Esophagus muscularis mucosa (tissue), 4 donors: ENCODE data around the gene EDC4. TPM values are rescaled to one million over a fixed set of nuclear protein-coding genes. Genes with fewer than 3 reads are reported as not detected.
A peak's percentile ranks its signal among the peaks of the same experiment; 100 is the strongest.

ENCODE experiments used
- DNase-seq: peaks from one replicate; pipeline ENCODE4 v3.0.0-alpha.2; 2017; ENCODE audit errors: extremely low spot score
- H3K27ac ChIP-seq, 4 donors: fragments of 200-600 bp; sonication (generic); replicated peaks in 1 of 4; 1 replicate in 3 of 4; 2 replicates in 1 of 4; pipeline ENCODE4 v1.5.1; 2016 to 2019; ENCODE audit warnings: mild to moderate bottlenecking in 1 of 4
- H3K27me3 ChIP-seq, 4 donors: fragments of 200-600 bp; sonication (generic); one replicate each; pipeline versions ENCODE4 v1.5.1 to v1.6.0; 2016 to 2019
- H3K36me3 ChIP-seq, 4 donors: fragments of 200-600 bp; sonication (generic); one replicate each; pipeline ENCODE4 v1.5.1; 2016 to 2019
- H3K4me1 ChIP-seq, 4 donors: fragments of 200-600 bp; sonication (generic); one replicate each; pipeline ENCODE4 v1.5.1; 2016 to 2019
- H3K4me3 ChIP-seq, 4 donors: fragments of 200-600 bp; sonication (generic); 1 replicate in 2 of 4; 2 replicates in 2 of 4; pipeline ENCODE4 v1.5.1; 2016 to 2019; ENCODE audit warnings: mild to moderate bottlenecking in 4 of 4, moderate library complexity in 1 of 4
- H3K9me3 ChIP-seq, 4 donors: fragments of 200-600 bp; sonication (generic); 1 replicate in 3 of 4; 2 replicates in 1 of 4; pipeline ENCODE4 v1.5.1; 2016 to 2019
- CTCF ChIP-seq, 3 experiments: fragments of 200-600 bp in 2 of 3; fragments of 450-650 bp in 1 of 3; sonication (generic) in 2 of 3; IDR thresholded peaks; one replicate each; pipeline ENCODE4 v1.5.1; 2017 to 2019; ENCODE audit warnings: antibody characterized with exemption in 3 of 3, mild to moderate bottlenecking in 2 of 3, moderate library complexity in 1 of 3
- EP300 ChIP-seq: sonication (generic); formaldehyde crosslinking; IDR thresholded peaks from one replicate; pipeline ENCODE4 v1.6.1; 2017; ENCODE audit warnings: antibody characterized with exemption
- POLR2A ChIP-seq: fragments of 450-650 bp; IDR thresholded peaks from one replicate; pipeline ENCODE4 v1.6.1; 2017; ENCODE audit warnings: antibody characterized with exemption, moderate library complexity, mild to moderate bottlenecking, low read depth
- POLR2AphosphoS5 ChIP-seq, 2 donors: sonication (generic); formaldehyde crosslinking; IDR thresholded peaks; one replicate each; pipeline ENCODE4 v1.6.1; 2017; ENCODE audit warnings: antibody characterized with exemption in 2 of 2
- WGBS: methylation state at CpG from one replicate; pipeline ENCODE4 v1.1.5; 2018; 5-methylcytosine and 5-hydroxymethylcytosine counted together
- intact Hi-C: fragments of 100-400 bp; cut with DNase I; formaldehyde crosslinking; loops from one replicate; pipeline ENCODE4 v1.15.1; 2023
- total RNA-seq, 4 donors: library from RNA; depleted of rRNA; stranded (reverse); fragments of >200 nt; gene quantifications; one replicate each; pipeline versions ENCODE4 v1.1.0 to v1.2.1, GENCODE V29; 2016

EDC4 gene
- total RNA-seq, 4 donors from 2014 or later: 49.9 to 70.9 (median 52.0) TPM

- H3K4me1 ChIP-seq: peaks cover 38 to 48% (median 46%) of the 10 kb centered on the region in 4 donors
- intact Hi-C loops: no loop called here
- WGBS: 82% methylated on average over 5 of the region's 5 CpGs
- no peaks in the 10 kb centered on the region for H3K9me3 ChIP-seq
- no peaks in the 10 kb centered on the region for H3K36me3 ChIP-seq
- H3K4me3 ChIP-seq: peak overlapping the region; percentile 83 to 96 (median 94)
- no peaks in the 10 kb centered on the region for H3K27me3 ChIP-seq
- no peak for DNase-seq
- TF ChIP-seq CTCF (IDR thresholded peaks at IDR 0.05): no peak
- TF ChIP-seq POLR2A: no peak
- no peak for TF ChIP-seq POLR2AphosphoS5 (IDR thresholded peaks at IDR 0.05)
- no peak for TF ChIP-seq EP300
- peak overlapping the region; percentile 95 to 99 (median 97) for H3K27ac ChIP-seq
Observed at GRCh38 chr16:67892375-67892774, 19.5 kb downstream of the EDC4 start.

DNA sequence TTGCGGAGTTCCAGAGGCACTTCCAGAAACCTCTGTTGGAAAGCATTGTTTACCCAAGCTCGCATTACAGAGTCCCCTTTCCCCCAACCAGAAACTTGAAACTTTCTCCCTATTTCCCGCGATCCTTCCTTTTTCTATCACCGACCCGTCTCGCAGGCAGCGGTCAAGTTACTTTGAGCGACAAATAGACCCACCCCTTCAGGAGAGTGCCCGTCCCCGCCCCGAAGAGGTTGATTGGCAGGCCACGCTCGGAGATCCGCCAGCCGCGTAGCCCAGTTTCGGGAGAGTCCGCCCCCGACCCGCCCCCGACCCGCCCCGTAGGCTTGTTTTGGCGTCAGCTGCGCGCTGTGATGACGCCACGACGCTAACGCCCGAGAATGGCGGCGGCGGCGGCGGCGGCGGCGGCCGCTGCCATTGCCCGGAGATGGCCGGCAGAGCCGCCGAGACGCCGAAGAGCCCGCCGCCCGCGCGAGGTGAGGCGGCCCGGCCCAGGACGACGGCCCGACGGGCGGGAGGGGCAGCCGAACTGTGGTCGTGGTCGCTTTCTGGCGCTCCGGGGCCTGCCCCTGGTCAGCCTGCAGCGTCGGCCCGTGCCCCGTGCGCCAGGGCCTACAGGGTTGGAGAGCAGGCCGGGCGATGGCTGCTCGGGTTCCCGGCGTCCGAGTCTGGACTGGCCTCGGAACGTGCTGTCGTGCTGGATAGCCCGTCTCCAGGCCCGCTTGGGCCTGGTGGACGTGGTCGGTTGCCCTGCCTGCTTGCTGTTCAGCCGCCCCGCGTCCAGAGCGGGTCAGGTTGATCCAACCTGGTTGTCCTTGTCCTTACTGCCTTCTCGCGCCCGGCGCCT lies 20.3 kb downstream of the EDC4 start, which contains the start of gene PSKH1:
Gene PSKH1 (plus strand): TSS at position 356 of the 844 bp plus-strand sequence. CDS start 15,496 bp downstream, outside the sequence.
- Histone ChIP-seq H3K4me1 (peaks cover 46 to 56% (median 53%) of the 10 kb centered on the region in 4 donors), H3K27me3 (no peaks in the 10 kb centered on the region), H3K36me3 (peaks cover 0 to 2% (median 0%) of the 10 kb centered on the region in 4 donors), H3K27ac (peak within 1 kb of the TSS; percentile 95 to 99 (median 97)), H3K9me3 (no peaks in the 10 kb centered on the region), H3K4me3 (peak within 1 kb of the TSS; percentile 83 to 96 (median 94))
- TF ChIP-seq POLR2AphosphoS5 (IDR thresholded peaks at IDR 0.05) (peak; percentile 72 to 87), POLR2A (peak; percentile 42), CTCF (IDR thresholded peaks at IDR 0.05) (no peak)
- intact Hi-C loops: no loop called here
- WGBS: under 1% methylated on average over 17 of the region's 90 CpGs
- DNase-seq: peak; percentile 99

DNA sequence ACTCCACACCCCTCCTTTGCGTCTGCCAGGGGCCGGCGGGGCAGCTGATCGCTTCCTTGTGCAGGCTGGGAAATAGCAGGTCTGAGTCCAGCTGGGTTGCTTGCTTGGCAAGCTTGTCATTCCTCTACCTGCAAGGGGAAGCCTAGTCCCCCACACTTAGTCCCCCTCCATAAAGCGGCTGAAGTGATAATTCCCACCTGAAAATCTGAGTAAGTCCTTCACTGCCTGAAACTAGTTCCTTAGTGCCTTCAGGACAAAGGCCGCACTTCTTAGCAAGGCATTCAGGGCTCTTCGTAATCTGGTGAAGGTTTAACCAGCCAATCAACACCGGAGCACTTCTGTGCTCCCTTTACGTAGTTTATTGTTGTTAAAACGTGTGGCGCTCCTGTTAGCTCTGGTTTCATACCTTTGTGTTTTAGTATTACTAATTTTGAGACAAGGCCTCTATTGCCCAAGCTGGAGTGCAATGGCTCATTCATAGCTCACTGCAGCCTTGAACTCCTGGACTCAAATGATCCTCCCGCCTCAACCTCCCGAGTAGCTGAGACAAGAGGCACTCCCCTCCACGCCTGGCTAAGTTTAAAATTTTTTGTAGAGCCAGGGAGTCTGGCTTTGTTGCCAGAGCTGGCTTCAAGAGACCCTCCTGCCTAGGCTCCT lies 21.0 kb downstream of the EDC4 start:
- intact Hi-C loops: no loop called here
- Histone ChIP-seq H3K4me3 (peak overlapping the region; percentile 83 to 96 (median 94)), H3K27ac (peak overlapping the region; percentile 95 to 99 (median 97)), H3K9me3 (no peaks in the 10 kb centered on the region), H3K27me3 (no peaks in the 10 kb centered on the region), H3K36me3 (peaks cover 0 to 2% (median 0%) of the 10 kb centered on the region in 4 donors), H3K4me1 (peaks cover 47 to 61% (median 58%) of the 10 kb centered on the region in 4 donors)
- DNase-seq: no peak
- 20% methylated on average over 13 of the region's 14 CpGs for WGBS
- TF ChIP-seq POLR2AphosphoS5 (IDR thresholded peaks at IDR 0.05): no peak
- TF ChIP-seq CTCF (IDR thresholded peaks at IDR 0.05): no peak
- no peak for TF ChIP-seq EP300
- TF ChIP-seq POLR2A: no peak

GRCh38 chr16:67897231-67897630 lies 24.4 kb downstream of the EDC4 start:
- 67% methylated on average over 3 of the region's 3 CpGs for WGBS
- Histone ChIP-seq H3K36me3 (peaks cover 0 to 13% (median 7%) of the 10 kb centered on the region in 4 donors), H3K9me3 (no peaks in the 10 kb centered on the region), H3K4me1 (peaks cover 47 to 66% (median 60%) of the 10 kb centered on the region in 4 donors), H3K27me3 (no peaks in the 10 kb centered on the region), H3K27ac (peak overlapping the region; percentile 25 to 68 (median 64)), H3K4me3 (no peak overlapping the region)
- TF ChIP-seq POLR2A: no peak
- TF ChIP-seq POLR2AphosphoS5 (IDR thresholded peaks at IDR 0.05): peak in 1 of 2 donors; percentile 41
- no peak for DNase-seq
- intact Hi-C loops: no loop called here

GRCh38 chr16:67901734-67902133 lies 28.9 kb downstream of the EDC4 start:
- H3K36me3 ChIP-seq: peaks cover 0 to 39% (median 14%) of the 10 kb centered on the region in 4 donors
- peaks cover 15 to 35% (median 25%) of the 10 kb centered on the region in 4 donors for H3K4me1 ChIP-seq
- intact Hi-C loops: no loop called here
- no peak overlapping the region for H3K27ac ChIP-seq
- WGBS: 95% methylated on average over 5 of the region's 5 CpGs
- no peaks in the 10 kb centered on the region for H3K9me3 ChIP-seq
- no peak for DNase-seq
- TF ChIP-seq POLR2A (no peak), POLR2AphosphoS5 (IDR thresholded peaks at IDR 0.05) (no peak), EP300 (no peak), CTCF (IDR thresholded peaks at IDR 0.05) (no peak)
- H3K4me3 ChIP-seq: no peak overlapping the region
- H3K27me3 ChIP-seq: no peaks in the 10 kb centered on the region
